PC-3 (cell line): ENCODE measurements around the gene WNT7A.

Experiments used
- CTCF ChIP-seq: fragments of 300-600 bp; sonication (generic); conservative IDR thresholded peaks from 2 replicates; pipeline ENCODE4 v1.5.1; 2017; ENCODE audit warnings: antibody characterized with exemption, low read depth, mild to moderate bottlenecking, low read length
- EZH2 ChIP-seq: fragments of 300-600 bp; sonication (generic); IDR thresholded peaks from one replicate; pipeline ENCODE4 v1.6.1; 2017; ENCODE audit warnings: antibody characterized with exemption, mild to moderate bottlenecking, low read length; ENCODE audit not compliant: unreplicated experiment

GRCh38 chr3:13783476-13783875 lies 96.4 kb downstream of the WNT7A start:
- TF ChIP-seq EZH2 (no peak), CTCF (no peak)
